ENCODE measurements around the gene ALOX12B. TPM values are rescaled to one million over a fixed set of nuclear protein-coding genes. Genes with fewer than 3 reads are reported as not detected.
"Not testable (repeated sequence)": the region's sequence is repeated elsewhere in the genome, so short reads cannot be mapped to it uniquely, and the experiment has no call there.

ALOX12B gene
- total RNA-seq, 2 experiments from 2014 or later: 3.3 to 3.6 TPM

DNA sequence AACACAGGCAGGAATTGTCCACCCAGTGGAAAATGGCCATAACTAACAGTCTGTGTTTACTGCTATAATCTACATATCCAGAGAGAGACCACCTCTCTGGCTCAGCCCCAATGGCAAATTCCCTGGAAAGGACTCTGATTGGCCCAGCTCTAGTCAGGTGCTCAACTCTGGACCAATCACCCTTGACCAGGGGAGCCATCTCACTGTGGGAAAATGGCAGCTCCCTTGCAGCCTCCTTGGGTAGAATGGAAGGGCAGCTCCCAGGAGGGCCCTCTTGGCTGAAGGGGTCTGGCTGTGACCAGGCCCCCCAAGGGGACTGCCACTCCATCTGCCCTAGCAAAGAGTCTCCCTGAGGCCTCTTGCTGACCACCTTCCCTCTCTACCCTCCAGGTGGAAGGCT, 45.5 kb downstream of the ALOX12B start:
- intact Hi-C loops (cut with DNase I, micrococcal nuclease): loop anchor here (1.0 to 5.0 kb wide), 6 partner anchors 26 to 299 kb away; no protein-coding TSS in a partner anchor
- POLR2A ChIA-PET: interaction anchor here (0.6 to 1.0 kb wide), 2 partner anchors 9 to 126 kb away, joined by 3 to 4 read pairs; partner anchors contain the start of gene RNF227
- H3K36me3 Mint-ChIP-seq (ENCODE audit: low read depth): no peaks in the 10 kb centered on the region

DNA sequence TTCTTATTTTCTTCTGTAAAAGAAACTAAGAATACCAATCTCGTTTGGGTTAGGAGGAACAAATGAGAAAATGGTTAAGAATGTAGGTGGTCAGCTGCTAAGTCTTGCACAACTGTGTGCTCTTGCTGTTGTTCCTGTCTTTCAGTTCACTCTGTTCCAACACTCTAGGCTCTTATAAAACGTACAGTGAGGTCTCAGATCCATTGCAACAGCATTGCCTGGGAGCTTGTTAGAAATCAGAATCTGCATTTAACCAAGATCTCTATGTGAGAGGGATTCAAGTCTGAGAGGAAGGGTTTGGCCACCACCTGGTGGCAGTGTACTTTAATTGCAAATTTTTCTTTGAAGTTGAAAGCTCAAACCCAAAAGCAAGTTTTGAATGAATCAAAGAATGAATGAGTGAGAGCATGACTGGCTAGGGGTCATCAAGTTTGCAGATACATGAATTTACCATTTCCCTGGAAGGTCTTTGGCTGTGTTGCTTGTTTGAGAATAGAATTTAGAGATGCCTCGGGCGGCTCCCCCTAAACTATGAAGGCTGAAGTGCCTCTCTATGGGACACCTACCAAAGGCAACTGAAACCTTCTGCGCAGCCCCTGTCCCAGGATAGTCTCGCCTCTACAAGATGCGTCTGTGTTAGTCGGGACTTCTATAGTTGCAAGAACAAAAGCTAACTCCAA, 46.1 kb downstream of the ALOX12B start:
- DNase-seq (peak; percentile 72), ATAC-seq (peak; percentile 84)
- ChIA-PET POLR2A (interaction anchor here (0.6 to 1.0 kb wide), 2 partner anchors 9 to 126 kb away, joined by 3 to 4 read pairs; partner anchors contain the start of gene RNF227), CTCF (interaction anchor here (0.6 to 2.8 kb wide), 35 partner anchors 9 to 224 kb away, joined by 3 to 34 read pairs (median 3); partner anchors contain the start of genes GUCY2D and RNF227)
- Mint-ChIP-seq H3K36me3 (ENCODE audit: low read depth) (no peaks in the 10 kb centered on the region), H3K27ac (no peak overlapping the region), H3K9me3 (ENCODE audit: low read depth) (no peaks in the 10 kb centered on the region), H3K27me3 (peaks cover 25% of the 10 kb centered on the region), H3K4me3 (no peak overlapping the region), H3K4me1 (no peaks in the 10 kb centered on the region)
- intact Hi-C loops (cut with DNase I, micrococcal nuclease): loop anchor here (1.0 to 5.0 kb wide), 6 partner anchors 25 to 298 kb away; no protein-coding TSS in a partner anchor

More for the DNA sequence above, 45.5 kb downstream of the ALOX12B start:
- DNase-seq: no peak
- Mint-ChIP-seq H3K9me3 (ENCODE audit: low read depth) (no peaks in the 10 kb centered on the region), H3K27me3 (peaks cover 25% of the 10 kb centered on the region), H3K27ac (no peak overlapping the region), H3K4me3 (no peak overlapping the region), H3K4me1 (no peaks in the 10 kb centered on the region)
- CTCF ChIA-PET: interaction anchor here (0.6 to 2.8 kb wide), 32 partner anchors 10 to 219 kb away, joined by 3 to 34 read pairs (median 4); partner anchors contain the start of genes GUCY2D and RNF227
- ATAC-seq: no peak

DNA sequence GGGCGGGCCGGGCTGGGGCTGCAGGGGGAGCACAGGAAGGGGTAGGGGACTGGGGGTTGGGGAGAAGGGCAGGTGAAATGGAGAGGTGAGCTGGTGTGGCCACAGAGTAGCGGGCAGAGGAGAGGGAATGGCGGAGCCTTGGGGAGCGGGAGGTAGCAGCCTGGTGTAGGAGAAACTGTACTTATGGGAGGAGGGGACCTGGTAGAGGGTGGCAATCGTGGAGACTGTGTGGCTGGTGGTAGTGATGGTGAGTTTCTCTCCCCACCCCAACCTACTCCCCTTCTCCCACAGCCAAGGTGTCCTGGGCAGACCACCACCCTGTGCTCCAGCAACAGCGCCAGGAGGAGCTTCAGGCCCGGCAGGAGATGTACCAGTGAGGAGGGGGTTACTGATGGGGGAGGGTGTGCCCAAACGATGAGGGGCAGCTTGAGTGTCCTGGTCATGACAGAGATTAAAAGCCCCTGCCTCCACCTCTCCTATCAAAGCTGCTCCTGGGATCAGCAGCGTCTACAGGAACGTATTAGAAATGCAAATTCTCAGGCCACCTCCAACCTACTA, 47.8 kb downstream of the ALOX12B start:
- ChIA-PET POLR2A (no interaction called here), CTCF (interaction anchor here (0.6 to 2.5 kb wide), 5 partner anchors 10 to 407 kb away, joined by 3 to 19 read pairs (median 4); no protein-coding TSS in a partner anchor)
- intact Hi-C loops (cut with DNase I, micrococcal nuclease): loop anchor here in 1 of 2 experiments (5.0 kb wide), 2 partner anchors 42 to 177 kb away; no protein-coding TSS in a partner anchor
- no peaks in the 10 kb centered on the region for H3K4me1 Mint-ChIP-seq
- DNase-seq (no peak), ATAC-seq (no peak)
- no peaks in the 10 kb centered on the region for H3K9me3 Mint-ChIP-seq (ENCODE audit: low read depth)
- no peak overlapping the region for H3K27ac Mint-ChIP-seq
- H3K27me3 Mint-ChIP-seq: peaks cover 25% of the 10 kb centered on the region
- H3K36me3 Mint-ChIP-seq (ENCODE audit: low read depth): no peaks in the 10 kb centered on the region
- H3K4me3 Mint-ChIP-seq: no peak overlapping the region

DNA sequence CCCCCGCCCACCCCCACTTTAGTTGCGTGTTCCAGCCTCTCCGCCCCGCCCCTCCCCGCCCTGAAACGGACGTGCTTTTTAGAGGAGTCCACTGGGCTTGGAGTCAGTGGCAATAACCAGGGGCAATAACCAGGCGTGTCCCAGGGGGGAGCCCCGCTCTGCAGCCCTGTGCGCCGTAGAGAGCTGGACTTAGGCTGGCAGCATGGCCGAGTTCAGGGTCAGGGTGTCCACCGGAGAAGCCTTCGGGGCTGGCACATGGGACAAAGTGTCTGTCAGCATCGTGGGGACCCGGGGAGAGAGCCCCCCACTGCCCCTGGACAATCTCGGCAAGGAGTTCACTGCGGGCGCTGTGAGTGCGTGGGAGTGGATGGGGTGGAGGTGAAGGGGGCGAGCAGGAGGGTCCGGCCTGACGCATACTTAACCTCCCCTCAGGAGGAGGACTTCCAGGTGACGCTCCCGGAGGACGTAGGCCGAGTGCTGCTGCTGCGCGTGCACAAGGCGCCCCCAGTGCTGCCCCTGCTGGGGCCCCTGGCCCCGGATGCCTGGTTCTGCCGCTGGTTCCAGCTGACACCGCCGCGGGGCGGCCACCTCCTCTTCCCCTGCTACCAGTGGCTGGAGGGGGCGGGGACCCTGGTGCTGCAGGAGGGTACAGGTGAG, 48.4 kb downstream of the ALOX12B start, which contains the start of gene ALOX15B:
Gene ALOX15B, plus strand, starts transcription at position 106 of the 657 bp plus-strand sequence. Its CDS starts 97 bp downstream, at position 203.
- Mint-ChIP-seq H3K9me3 (ENCODE audit: low read depth) (no peaks in the 10 kb centered on the region), H3K4me1 (no peaks in the 10 kb centered on the region), H3K27me3 (peaks cover 25% of the 10 kb centered on the region), H3K36me3 (ENCODE audit: low read depth) (no peaks in the 10 kb centered on the region), H3K4me3 (no peak within 1 kb of the TSS), H3K27ac (no peak within 1 kb of the TSS)
- peak; percentile 36 for DNase-seq
- ATAC-seq: peak; percentile 33
- intact Hi-C loops (cut with DNase I, micrococcal nuclease): no loop called here
- POLR2A ChIA-PET: no interaction called here
- CTCF ChIA-PET: interaction anchor here (0.6 to 1.3 kb wide), 3 partner anchors 10 to 406 kb away, joined by 3 to 6 read pairs (median 4); no protein-coding TSS in a partner anchor

DNA sequence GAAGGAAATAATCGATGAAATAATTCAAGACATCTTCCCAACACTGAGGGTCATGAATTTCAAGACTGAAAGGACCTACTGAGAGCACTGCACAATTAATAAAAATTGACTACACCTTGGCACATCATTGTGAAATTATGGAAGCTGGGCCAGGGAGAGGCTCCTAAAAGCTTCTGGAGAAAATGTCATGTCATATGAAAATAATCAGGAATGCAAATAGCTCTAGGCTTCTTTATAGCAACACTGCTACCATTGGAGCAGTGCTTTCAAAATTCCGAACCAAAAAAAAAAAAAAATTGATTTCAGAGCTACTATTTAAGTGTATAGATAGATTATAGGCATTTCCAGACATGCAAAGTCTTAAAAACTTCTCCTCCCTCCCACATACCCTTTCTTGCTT, 55.1 kb downstream of the ALOX12B start:
- Mint-ChIP-seq H3K9me3 (ENCODE audit: low read depth) (no peaks in the 10 kb centered on the region), H3K4me3 (no peak overlapping the region), H3K27ac (no peak overlapping the region), H3K4me1 (no peaks in the 10 kb centered on the region), H3K27me3 (peaks cover 24% of the 10 kb centered on the region), H3K36me3 (ENCODE audit: low read depth) (no peaks in the 10 kb centered on the region)
- DNase-seq (no peak), ATAC-seq (no peak)
- intact Hi-C loops (cut with DNase I, micrococcal nuclease): no loop called here
- POLR2A ChIA-PET: interaction anchor here (1.3 kb wide), 1 partner anchor 9 kb away, joined by 4 read pairs; no protein-coding TSS in a partner anchor
- CTCF ChIA-PET: interaction anchor here (0.6 to 2.5 kb wide), 7 partner anchors 9 to 275 kb away, joined by 4 to 13 read pairs (median 6); no protein-coding TSS in a partner anchor

DNA sequence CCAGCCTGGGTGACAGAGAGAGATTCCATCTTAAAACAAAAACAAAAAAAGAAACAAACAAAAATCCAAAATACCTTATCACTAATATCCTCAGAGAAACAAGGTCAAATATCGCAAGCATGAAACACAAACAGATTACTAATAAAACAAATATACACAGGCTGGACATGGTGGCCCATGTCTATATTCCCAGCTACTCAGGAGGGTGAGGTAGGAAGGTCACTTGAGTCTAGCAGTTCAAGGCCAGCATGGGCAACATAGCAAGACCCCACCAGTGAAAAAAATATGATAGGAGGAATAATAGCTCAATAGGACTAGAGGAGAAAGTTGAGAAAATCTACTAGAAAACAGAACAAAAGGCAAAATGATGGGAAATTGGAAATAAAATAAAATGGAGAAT, 55.6 kb downstream of the ALOX12B start:
- POLR2A ChIA-PET: interaction anchor here (1.3 kb wide), 1 partner anchor 9 kb away, joined by 4 read pairs; no protein-coding TSS in a partner anchor
- peaks cover 21% of the 10 kb centered on the region for H3K27me3 Mint-ChIP-seq
- ATAC-seq (no peak), DNase-seq (no peak)
- intact Hi-C loops (cut with DNase I, micrococcal nuclease): no loop called here
- H3K4me1 Mint-ChIP-seq: no peaks in the 10 kb centered on the region
- CTCF ChIA-PET: interaction anchor here (0.6 to 2.5 kb wide), 9 partner anchors 9 to 275 kb away, joined by 4 to 13 read pairs (median 4); no protein-coding TSS in a partner anchor
- no peaks in the 10 kb centered on the region for H3K36me3 Mint-ChIP-seq (ENCODE audit: low read depth)
- H3K9me3 Mint-ChIP-seq (ENCODE audit: low read depth): no peaks in the 10 kb centered on the region
- H3K4me3 Mint-ChIP-seq: no peak overlapping the region
- H3K27ac Mint-ChIP-seq: no peak overlapping the region

DNA sequence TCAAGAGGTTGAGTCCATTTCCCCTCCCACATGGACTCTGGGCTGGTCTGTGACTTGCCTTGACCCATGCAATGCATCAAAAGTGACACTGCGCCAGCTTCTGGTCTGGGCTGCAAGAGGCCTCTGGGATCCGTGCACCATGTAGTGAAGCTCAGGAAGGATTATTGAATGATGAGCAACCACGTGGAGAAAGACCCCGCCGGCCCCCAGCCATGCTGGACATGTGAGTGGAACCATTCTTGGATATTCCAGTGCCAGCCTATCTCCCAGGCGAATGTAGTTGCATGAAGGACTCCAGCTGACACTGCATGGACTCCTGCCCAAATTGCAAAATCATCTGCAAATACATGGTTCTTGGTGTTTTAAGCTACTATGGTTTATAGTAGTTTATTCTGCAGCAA, 56.3 kb downstream of the ALOX12B start:
- DNase-seq (no peak), ATAC-seq (no peak)
- POLR2A ChIA-PET: interaction anchor here (0.6 kb wide), 1 partner anchor 340 kb away, joined by 4 read pairs; no protein-coding TSS in a partner anchor
- Mint-ChIP-seq H3K9me3 (ENCODE audit: low read depth) (no peaks in the 10 kb centered on the region), H3K4me1 (no peaks in the 10 kb centered on the region), H3K27ac (no peak overlapping the region), H3K36me3 (ENCODE audit: low read depth) (no peaks in the 10 kb centered on the region), H3K4me3 (no peak overlapping the region), H3K27me3 (peaks cover 22% of the 10 kb centered on the region)
- intact Hi-C loops (cut with DNase I, micrococcal nuclease): no loop called here
- CTCF ChIA-PET: interaction anchor here (0.6 to 2.5 kb wide), 7 partner anchors 10 to 62 kb away, joined by 3 to 13 read pairs (median 6); no protein-coding TSS in a partner anchor

DNA sequence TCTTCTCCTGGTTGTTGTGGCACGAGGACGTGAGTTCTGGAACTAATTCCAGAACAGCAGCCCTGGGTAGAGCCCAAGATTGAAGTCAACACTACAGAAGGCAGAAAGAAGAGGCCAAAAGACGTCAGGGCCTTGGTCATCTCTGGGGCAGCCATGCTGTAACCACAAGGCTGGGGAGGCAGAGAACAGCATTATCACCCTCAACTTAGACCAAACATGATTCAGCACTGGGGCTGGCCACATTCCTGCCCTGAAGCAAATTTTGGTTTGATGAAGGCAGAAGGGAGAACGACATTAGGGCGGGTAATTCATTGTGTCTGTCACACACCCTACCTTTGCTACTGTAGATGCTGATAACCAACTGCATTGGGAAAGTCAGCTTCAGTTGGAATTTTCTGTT, 58.4 kb downstream of the ALOX12B start:
- POLR2A ChIA-PET: no interaction called here
- Mint-ChIP-seq H3K4me3 (no peak overlapping the region), H3K27me3 (peaks cover 28% of the 10 kb centered on the region), H3K36me3 (ENCODE audit: low read depth) (no peaks in the 10 kb centered on the region), H3K9me3 (ENCODE audit: low read depth) (no peaks in the 10 kb centered on the region), H3K27ac (no peak overlapping the region), H3K4me1 (no peaks in the 10 kb centered on the region)
- intact Hi-C loops (cut with DNase I, micrococcal nuclease): no loop called here
- CTCF ChIA-PET: interaction anchor here (0.8 to 1.6 kb wide), 3 partner anchors 31 to 74 kb away, joined by 3 to 5 read pairs (median 4); no protein-coding TSS in a partner anchor
- DNase-seq (no peak), ATAC-seq (no peak)

DNA sequence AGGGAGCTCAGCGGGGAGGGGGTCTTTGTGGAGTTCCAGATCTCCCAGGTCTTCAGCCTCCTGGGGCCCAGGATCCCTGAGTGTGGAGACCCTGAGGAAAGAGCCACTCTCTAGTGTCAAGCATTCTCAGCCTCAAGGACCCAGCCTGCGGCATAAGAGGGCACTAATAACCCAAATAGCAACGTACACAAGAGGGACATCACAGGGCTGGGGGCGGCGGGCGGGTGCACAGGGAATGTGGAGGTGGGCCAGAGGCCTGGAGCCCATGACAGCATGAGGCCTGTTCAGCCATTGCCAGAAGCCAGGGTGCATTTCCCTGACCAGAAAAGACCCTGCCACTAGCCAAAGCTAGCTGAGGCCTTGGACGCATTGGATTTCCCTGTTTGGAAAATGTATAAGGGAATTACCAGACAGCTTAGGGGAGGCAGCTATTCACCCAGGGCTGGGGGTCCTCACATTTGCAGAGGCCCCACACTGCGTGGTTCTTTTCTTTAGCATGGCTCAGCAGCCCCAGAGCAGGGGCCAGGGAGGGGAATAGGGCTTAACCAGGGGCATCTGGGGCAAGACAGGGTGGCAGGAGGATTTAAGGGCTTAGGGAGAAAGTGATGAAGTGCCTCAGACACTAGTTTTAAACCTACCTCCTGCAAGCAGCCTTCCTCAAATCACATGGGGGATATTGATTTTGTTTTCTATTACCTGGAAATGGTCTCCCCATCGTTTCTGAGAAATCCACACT, 62.2 kb downstream of the ALOX12B start:
- H3K36me3 Mint-ChIP-seq (ENCODE audit: low read depth): no peaks in the 10 kb centered on the region
- H3K4me1 Mint-ChIP-seq: no peaks in the 10 kb centered on the region
- no peak overlapping the region for H3K27ac Mint-ChIP-seq
- ChIA-PET POLR2A (no interaction called here), CTCF (interaction anchor here (0.6 to 2.6 kb wide), 4 partner anchors 8 to 109 kb away, joined by 3 to 8 read pairs (median 6); partner anchors contain the start of gene RNF227)
- no peak for DNase-seq
- intact Hi-C loops (cut with DNase I, micrococcal nuclease): no loop called here
- peaks cover 17% of the 10 kb centered on the region for H3K27me3 Mint-ChIP-seq
- no peak overlapping the region for H3K4me3 Mint-ChIP-seq
- H3K9me3 Mint-ChIP-seq (ENCODE audit: low read depth): no peaks in the 10 kb centered on the region
- no peak for ATAC-seq

DNA sequence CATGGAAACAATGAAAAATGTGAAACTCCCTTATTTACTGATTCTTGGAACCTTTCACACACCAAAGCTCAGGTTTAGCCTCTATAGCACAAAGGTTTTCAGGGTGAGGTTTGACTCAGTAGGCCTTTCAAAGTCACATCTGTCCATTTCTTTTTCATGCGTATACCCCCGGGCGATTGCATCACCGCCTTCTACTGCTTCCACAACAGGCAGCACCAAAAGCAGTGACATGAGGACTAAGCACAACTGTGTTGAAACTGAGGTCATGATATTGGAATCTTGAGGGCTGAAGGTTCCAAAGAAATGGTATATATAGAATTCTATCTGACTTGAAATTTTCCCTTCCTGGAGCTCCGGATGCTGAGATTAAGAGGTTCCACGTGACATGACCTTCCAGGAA, 63.4 kb downstream of the ALOX12B start:
- H3K27ac Mint-ChIP-seq; H3K4me3 Mint-ChIP-seq; DNase-seq; ATAC-seq; H3K9me3 Mint-ChIP-seq (ENCODE audit: low read depth); H3K4me1 Mint-ChIP-seq; H3K36me3 Mint-ChIP-seq (ENCODE audit: low read depth); intact Hi-C loops (cut with DNase I, micrococcal nuclease); POLR2A ChIA-PET: not testable (repeated sequence)
- H3K27me3 Mint-ChIP-seq: peaks cover 17% of the 10 kb centered on the region
- CTCF ChIA-PET: interaction anchor here (1.1 to 2.6 kb wide), 4 partner anchors 23 to 199 kb away, joined by 4 to 8 read pairs (median 6); no protein-coding TSS in a partner anchor

Data from activated CD4-positive, alpha-beta T cell treated with anti-CD3 and anti-CD28 coated beads for 36 hours (primary cell).